ES-I3 (cell line): ENCODE results near the gene ME2.
"Not testable (repeated sequence)": the region's sequence is repeated elsewhere in the genome, so short reads cannot be mapped to it uniquely, and the experiment has no call there.

Experiments
- H3K36me3 ChIP-seq: 2 replicates; pipeline ENCODE4 v1.6.1; 2013; ENCODE audit warnings: mild to moderate bottlenecking, low read length, control low read depth, moderate library complexity; ENCODE audit not compliant: insufficient read depth
- H3K4me1 ChIP-seq: 2 replicates; pipeline ENCODE4 v1.6.1; 2013; ENCODE audit warnings: mild to moderate bottlenecking, control low read depth, low read length; ENCODE audit not compliant: insufficient read depth
- H3K9ac ChIP-seq: 2 replicates; pipeline ENCODE4 v1.6.1; 2013; ENCODE audit warnings: low read depth, mild to moderate bottlenecking, low read length, moderate library complexity
- H3K9me3 ChIP-seq: 2 replicates; pipeline ENCODE4 v1.6.1; 2013; ENCODE audit warnings: mild to moderate bottlenecking, low read length, moderate library complexity; ENCODE audit not compliant: control insufficient read depth, insufficient read depth

Gene ME2

DNA sequence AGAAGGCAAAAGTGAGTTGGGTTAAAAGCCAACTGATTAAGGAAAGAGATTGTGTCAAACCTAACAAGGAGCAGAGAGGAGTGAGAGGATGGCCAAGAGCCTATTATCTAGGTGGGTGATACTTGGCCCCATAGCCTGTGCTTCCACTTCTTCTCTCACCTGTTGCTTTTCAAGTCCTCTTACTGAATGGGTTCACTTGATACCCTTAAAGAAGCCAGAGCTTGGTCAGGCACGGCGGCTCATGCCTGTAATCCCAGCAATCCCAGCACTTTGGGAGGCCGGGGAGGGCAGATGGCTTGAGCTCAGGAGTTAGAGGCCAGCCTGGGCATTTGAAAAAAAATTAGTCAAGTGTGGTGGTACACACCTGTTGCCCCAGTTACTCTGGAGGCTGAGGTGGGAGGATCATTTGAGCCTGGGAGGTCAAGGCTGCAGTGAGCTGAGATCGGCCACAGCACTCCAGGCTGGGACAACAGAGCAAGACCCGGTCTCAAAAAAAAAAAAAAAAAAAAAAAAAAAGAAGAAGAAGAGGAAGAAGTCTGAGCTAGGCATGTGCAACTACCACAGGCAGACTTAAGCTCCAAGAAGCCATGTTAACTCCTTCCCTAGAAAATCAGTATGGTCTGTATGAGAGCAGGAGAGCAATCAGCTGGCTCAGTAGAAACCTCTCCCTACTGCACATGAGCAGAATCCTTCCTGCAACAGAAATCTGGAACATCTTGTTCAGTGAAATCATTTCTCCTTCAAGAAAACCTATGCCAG, 28.4 kb upstream of the ME2 start:
- Histone ChIP-seq H3K4me1 (no peaks in the 10 kb centered on the region), H3K9ac (no peak overlapping the region), H3K36me3 (no peaks in the 10 kb centered on the region), H3K9me3 (no peaks in the 10 kb centered on the region)

DNA sequence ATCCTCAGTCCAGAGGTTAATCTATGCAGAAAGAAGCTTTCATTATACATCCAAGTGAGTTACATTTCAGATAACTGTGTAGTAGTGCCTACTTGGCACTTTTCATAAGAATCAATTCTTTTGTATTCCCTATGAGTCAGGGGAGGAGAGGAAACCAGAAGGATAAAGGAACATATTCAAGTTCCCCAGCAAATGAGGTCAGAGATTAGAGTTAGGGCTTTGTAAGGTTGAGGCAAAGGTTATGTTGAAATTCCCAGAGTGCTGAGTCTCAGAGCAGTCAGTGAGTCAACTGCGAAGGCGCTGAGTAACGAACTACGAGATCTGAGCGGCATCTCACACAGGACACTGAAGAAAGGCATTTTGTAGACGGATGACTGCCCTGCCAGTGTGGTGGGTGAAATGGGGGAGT, 25.1 kb upstream of the ME2 start:
- no peaks in the 10 kb centered on the region for H3K36me3 ChIP-seq
- H3K4me1 ChIP-seq: no peaks in the 10 kb centered on the region
- H3K9ac ChIP-seq: no peak overlapping the region
- H3K9me3 ChIP-seq: no peaks in the 10 kb centered on the region

DNA sequence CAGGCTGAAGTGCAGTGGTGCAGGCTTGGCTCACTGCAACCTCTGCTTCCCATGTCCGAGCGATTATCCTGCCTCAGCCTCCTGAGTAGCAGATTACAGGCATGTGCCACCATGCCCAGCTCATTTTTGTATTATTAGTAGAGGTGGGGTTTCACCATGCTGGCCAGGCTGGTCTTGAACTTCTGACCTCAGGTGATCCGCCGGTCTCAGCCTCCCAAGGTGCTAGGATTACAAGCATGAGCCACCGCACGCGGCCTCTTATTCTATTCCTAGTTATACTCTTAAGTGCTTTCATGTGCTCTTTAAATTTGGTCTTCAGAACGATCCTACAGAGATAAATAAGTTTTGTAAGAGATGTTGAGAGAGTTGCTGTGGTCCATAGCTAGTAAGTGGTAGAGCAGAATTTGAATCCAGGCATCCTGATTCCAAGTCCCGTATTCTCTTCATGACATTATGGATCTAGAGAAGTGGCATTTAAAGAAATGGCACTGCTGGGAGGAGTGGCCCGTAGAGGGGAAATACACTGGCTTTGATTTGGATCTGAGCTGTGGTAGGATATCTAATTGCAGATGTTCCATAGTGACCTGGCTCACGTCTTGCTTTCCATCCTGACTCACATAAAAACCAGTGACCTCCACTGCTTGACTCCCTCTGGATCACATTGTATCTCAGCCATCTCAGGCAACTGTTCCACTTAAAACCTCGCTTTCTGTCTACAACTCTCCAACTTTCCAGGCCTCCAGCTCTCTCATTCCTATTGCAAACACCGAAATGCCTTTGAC, 22.8 kb upstream of the ME2 start:
- Histone ChIP-seq H3K9ac (no peak overlapping the region), H3K4me1 (no peaks in the 10 kb centered on the region), H3K9me3 (no peaks in the 10 kb centered on the region), H3K36me3 (no peaks in the 10 kb centered on the region)

GRCh38 chr18:50857166-50857565, 21.8 kb upstream of the ME2 start:
- H3K4me1 ChIP-seq, H3K9me3 ChIP-seq, H3K9ac ChIP-seq, H3K36me3 ChIP-seq: not testable (repeated sequence)

DNA sequence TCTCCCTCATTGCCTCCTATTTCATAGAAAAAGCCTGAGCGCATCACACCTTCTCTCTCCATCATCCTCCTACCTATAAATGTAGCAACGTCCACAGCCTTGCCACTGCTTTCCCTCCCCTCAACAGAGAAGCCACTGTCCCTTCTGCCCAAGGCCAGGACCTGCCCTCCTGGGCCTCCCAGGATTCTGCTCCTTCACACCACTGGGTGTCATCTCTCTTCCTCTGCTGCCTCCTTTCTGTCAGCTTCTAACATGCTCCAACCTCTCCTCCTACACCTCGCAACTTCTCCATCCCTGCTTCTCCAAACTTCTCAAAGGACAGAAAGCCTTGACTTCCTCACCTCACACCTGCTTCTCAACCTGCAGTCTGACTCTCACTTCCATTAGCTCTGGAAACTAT, 21.2 kb upstream of the ME2 start:
- Histone ChIP-seq H3K4me1 (no peaks in the 10 kb centered on the region), H3K9me3 (no peaks in the 10 kb centered on the region), H3K36me3 (no peaks in the 10 kb centered on the region), H3K9ac (no peak overlapping the region)

GRCh38 chr18:50859793-50860555, 18.9 kb upstream of the ME2 start:
- Histone ChIP-seq H3K9ac (no peak overlapping the region), H3K9me3 (no peaks in the 10 kb centered on the region), H3K36me3 (no peaks in the 10 kb centered on the region), H3K4me1 (no peaks in the 10 kb centered on the region)

DNA sequence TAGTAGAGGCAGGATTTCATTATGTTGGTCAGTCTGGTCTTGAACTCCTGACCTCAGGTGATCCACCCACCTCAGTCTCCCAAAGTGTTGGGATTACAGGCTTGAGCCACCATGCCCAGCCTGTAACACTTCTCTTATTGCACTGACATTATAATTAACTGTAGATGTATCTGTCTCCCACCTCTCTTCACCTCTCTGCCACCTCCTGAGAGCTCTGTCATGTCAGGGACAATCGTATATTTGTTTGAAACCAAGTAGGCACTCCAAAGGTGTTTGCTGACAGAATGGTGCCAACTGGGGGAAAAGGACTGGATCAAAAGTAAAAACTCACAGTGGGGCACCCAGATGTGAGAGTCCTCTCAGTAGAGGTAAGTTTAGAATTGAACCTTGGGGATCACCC, 17.3 kb upstream of the ME2 start:
- Histone ChIP-seq H3K4me1 (no peaks in the 10 kb centered on the region), H3K9me3 (no peaks in the 10 kb centered on the region), H3K9ac (no peak overlapping the region), H3K36me3 (no peaks in the 10 kb centered on the region)

DNA sequence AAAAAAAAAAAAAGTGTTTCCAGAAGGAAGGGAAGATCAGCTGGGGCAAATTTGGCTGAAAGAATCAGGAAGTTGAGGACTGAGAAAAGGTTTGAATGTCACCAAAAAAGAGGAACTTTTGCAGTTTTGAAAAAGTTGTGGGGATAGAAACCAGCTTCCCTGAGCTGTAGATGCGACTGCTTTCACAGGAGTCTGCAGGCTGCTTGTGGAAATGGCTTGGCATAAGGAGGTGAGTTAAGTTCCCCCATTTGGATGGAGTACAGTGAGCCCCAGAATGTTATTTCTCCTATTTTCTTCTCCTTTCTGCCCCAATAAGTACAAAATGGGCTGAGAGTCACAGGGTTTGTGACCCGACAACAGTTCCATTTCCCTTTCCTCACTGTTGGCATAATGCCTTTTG, 16.5 kb upstream of the ME2 start:
- Histone ChIP-seq H3K9ac (no peak overlapping the region), H3K4me1 (no peaks in the 10 kb centered on the region)

DNA sequence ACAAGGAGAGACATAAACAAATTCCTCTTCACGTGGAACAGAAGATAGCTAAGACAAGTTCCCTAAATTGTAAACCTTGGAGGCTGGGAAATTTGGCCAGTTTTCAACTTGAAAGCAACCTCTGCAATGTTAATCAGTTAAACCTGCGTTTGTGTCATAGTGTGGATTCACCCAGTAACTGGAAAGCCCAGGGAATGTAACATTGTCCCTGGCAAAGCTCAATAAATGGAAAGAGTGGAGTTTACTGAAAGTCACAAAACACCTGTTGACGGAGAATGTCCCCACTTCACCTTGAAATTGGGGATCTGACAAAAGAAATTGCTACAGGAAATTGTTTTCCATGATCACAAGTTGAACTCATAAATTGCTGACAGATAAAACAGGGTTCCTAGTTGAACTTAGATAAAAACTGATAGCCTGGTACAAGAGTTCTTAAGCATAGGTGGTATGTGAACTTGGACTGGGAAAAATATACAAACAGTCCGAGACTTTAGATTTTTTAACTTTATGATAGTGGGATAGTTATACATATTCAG, 15.0 kb upstream of the ME2 start:
- H3K36me3 ChIP-seq: no peaks in the 10 kb centered on the region
- H3K9me3 ChIP-seq: no peaks in the 10 kb centered on the region
- no peak overlapping the region for H3K9ac ChIP-seq
- no peaks in the 10 kb centered on the region for H3K4me1 ChIP-seq

More for the DNA sequence above, 16.5 kb upstream of the ME2 start:
- H3K36me3 ChIP-seq: no peaks in the 10 kb centered on the region
- no peaks in the 10 kb centered on the region for H3K9me3 ChIP-seq

GRCh38 chr18:50866765-50867164, 12.2 kb upstream of the ME2 start:
- H3K36me3 ChIP-seq: no peaks in the 10 kb centered on the region
- no peak overlapping the region for H3K9ac ChIP-seq
- H3K4me1 ChIP-seq: peaks cover 3% of the 10 kb centered on the region
- no peaks in the 10 kb centered on the region for H3K9me3 ChIP-seq

- H3K9me3 ChIP-seq: no peaks in the 10 kb centered on the region
- no peak overlapping the region for H3K9ac ChIP-seq
- H3K36me3 ChIP-seq: no peaks in the 10 kb centered on the region
- peaks cover 3% of the 10 kb centered on the region for H3K4me1 ChIP-seq
Observed at GRCh38 chr18:50869150-50869549, 9.8 kb upstream of the ME2 start.

DNA sequence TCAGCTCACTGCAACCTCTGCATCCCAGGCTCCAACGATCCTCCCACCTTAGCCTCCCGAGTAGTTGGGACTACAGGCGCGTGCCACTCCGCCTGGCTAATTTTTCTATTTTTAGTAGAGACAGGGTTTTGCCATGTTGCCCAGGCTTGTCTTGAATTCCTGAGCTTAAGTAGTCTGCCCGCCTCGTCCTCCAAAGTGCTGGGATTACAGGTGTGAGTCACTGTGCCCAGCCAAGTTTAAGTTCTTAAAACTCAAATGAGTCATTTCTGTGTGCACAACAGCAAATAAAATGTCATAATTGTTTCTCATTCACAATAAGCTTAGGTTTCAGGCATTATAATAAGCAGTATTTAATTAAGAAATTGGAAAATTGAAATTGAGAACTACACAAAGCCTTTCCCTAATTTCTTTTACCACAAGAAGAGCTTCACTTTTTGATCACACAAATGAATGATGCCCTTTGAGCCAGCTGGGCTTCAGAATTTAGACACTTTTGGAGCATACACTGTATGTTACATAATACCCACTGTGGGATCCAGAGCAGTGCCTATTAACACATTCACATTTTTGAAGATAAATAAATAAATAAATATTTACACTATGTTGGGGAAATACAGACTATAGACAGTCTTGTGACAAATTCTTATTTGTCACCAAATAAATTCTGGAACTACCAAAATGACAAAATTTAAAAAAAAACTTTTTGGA, 8.6 kb upstream of the ME2 start:
- Histone ChIP-seq H3K9ac (no peak overlapping the region), H3K9me3 (no peaks in the 10 kb centered on the region), H3K36me3 (no peaks in the 10 kb centered on the region), H3K4me1 (peaks cover 3% of the 10 kb centered on the region)

DNA sequence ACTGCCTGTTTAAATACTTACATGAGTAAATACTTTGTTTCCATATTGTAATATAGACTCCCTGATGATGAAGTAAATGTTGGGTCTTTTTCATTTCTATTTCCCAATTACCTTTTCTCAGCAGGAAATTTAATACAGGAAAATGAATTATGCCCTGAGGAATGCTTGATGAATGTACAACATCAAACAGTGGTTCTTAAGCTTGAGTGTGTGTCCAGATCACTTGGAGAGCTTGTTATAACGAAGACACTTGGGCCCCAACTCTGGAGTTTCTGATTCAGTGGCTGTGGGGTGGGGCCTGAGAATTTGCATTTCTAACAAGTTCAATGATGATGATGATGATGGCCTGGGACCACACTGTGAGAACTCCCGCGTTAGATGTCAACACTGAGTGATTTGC, 7.1 kb upstream of the ME2 start:
- H3K36me3 ChIP-seq: no peaks in the 10 kb centered on the region
- H3K9ac ChIP-seq: no peak overlapping the region
- H3K4me1 ChIP-seq: peaks cover 3% of the 10 kb centered on the region
- H3K9me3 ChIP-seq: no peaks in the 10 kb centered on the region

GRCh38 chr18:50875966-50876536, 2.9 kb upstream of the ME2 start:
- no peaks in the 10 kb centered on the region for H3K9me3 ChIP-seq
- H3K4me1 ChIP-seq: peaks cover 4% of the 10 kb centered on the region; the same call in 1 of the 2 replicates
- no peak overlapping the region for H3K9ac ChIP-seq
- no peaks in the 10 kb centered on the region for H3K36me3 ChIP-seq
